Nephron progenitor cell (in vitro differentiated cells): ENCODE results near the gene DNM1.

Source experiments
- DNase-seq: peaks from one replicate; pipeline ENCODE4 v3.0.0; 2021
- H3K27ac Mint-ChIP-seq: 2 replicates; pipeline ENCODE4 v1.8.0; 2021; ENCODE audit warnings: mild to moderate bottlenecking, moderate library complexity, mixed read lengths
- H3K27me3 Mint-ChIP-seq: 2 replicates; pipeline ENCODE4 v1.8.0; 2021; ENCODE audit warnings: mild to moderate bottlenecking, low read depth, mixed read lengths; ENCODE audit not compliant: poor library complexity
- H3K36me3 Mint-ChIP-seq: 2 replicates; pipeline ENCODE4 v1.8.0; 2021; ENCODE audit warnings: low read depth, mixed read lengths
- H3K4me1 Mint-ChIP-seq: 2 replicates; pipeline ENCODE4 v1.8.0; 2021; ENCODE audit warnings: mixed read lengths
- H3K4me3 Mint-ChIP-seq: 2 replicates; pipeline ENCODE4 v1.8.0; 2021; ENCODE audit warnings: mild to moderate bottlenecking, moderate library complexity, mixed read lengths
- H3K9me3 Mint-ChIP-seq: 2 replicates; pipeline ENCODE4 v1.8.0; 2021; ENCODE audit warnings: mild to moderate bottlenecking, moderate library complexity, mixed read lengths
- TF ChIP-seq, protein P1 (sequence below): fragments of 200-600 bp; sonication (generic); IDR thresholded peaks from 2 replicates; pipeline ENCODE4 v1.5.0; 2021; ENCODE audit warnings: antibody characterized with exemption

The DNM1 gene

DNA sequence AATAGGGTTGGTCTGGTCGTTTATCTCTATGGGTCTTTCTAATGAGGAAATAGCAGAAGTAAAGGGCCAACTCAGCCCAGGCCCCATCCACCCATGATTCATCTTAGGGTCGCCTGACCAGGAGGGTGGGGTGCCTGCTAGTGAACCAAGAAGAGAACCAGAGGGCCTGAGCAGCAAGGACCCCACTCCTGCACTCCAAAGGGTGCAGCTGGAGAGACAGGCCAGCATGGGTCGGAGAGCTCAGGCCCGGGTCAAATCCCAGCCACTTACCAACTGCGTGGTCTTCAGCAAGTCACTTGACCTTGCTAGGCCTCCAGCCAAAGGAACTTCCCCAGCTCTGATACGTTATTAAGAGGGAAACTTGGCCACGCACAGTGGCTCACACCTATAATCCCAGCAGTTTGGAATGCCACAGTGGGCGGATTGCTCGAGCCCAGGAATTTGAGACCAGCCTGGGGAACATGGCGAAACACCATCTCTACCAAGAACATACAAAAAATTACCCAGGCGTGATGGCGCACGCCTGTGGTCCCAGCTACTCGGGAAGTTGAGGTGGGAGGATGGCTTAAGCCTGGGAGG lies 38.8 kb upstream of the DNM1 start:
- peaks cover 13% of the 10 kb centered on the region for H3K4me1 Mint-ChIP-seq
- TF ChIP-seq, protein P1, sequence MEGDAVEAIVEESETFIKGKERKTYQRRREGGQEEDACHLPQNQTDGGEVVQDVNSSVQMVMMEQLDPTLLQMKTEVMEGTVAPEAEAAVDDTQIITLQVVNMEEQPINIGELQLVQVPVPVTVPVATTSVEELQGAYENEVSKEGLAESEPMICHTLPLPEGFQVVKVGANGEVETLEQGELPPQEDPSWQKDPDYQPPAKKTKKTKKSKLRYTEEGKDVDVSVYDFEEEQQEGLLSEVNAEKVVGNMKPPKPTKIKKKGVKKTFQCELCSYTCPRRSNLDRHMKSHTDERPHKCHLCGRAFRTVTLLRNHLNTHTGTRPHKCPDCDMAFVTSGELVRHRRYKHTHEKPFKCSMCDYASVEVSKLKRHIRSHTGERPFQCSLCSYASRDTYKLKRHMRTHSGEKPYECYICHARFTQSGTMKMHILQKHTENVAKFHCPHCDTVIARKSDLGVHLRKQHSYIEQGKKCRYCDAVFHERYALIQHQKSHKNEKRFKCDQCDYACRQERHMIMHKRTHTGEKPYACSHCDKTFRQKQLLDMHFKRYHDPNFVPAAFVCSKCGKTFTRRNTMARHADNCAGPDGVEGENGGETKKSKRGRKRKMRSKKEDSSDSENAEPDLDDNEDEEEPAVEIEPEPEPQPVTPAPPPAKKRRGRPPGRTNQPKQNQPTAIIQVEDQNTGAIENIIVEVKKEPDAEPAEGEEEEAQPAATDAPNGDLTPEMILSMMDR, result no peak
- no peaks in the 10 kb centered on the region for H3K27me3 Mint-ChIP-seq
- H3K36me3 Mint-ChIP-seq, result peaks cover 53% of the 10 kb centered on the region
- H3K27ac Mint-ChIP-seq, result peak overlapping the region; percentile 22
- no peaks in the 10 kb centered on the region for H3K9me3 Mint-ChIP-seq
- no peak for DNase-seq
- H3K4me3 Mint-ChIP-seq, result no peak overlapping the region

DNA sequence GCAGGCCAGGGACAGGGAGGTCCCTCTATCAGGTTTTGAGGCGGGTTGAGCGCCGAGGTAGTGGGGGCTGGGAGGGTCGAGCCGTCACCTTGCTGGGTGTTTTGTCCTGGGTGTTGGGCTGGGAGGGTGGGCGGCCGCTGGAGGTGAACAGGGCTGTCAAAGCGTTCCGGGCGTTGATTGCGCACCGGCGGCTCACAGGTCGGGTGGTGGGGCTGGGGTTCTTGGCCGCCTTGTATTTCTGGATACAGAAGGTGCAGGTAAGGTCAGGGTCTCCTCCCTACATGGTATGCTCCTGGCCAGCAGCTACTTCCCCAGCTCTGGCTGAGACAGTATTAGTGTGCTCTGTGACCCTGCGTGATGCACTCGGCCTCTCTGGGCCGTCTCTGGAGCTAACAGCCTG lies 37.0 kb upstream of the DNM1 start:
- Mint-ChIP-seq H3K27ac (no peak overlapping the region), H3K4me3 (no peak overlapping the region)

GRCh38 chr9:128167209-128167608 lies 36.0 kb upstream of the DNM1 start:
- Mint-ChIP-seq H3K36me3 (peaks cover 69% of the 10 kb centered on the region), H3K27ac (peak overlapping the region; percentile 84), H3K9me3 (no peaks in the 10 kb centered on the region), H3K4me1 (peaks cover 22% of the 10 kb centered on the region), H3K27me3 (no peaks in the 10 kb centered on the region), H3K4me3 (no peak overlapping the region)
- TF ChIP-seq, protein P1, result no peak
- DNase-seq, result no peak

More for the DNA sequence above, 37.0 kb upstream of the DNM1 start:
- H3K9me3 Mint-ChIP-seq, result no peaks in the 10 kb centered on the region
- no peak for DNase-seq
- H3K27me3 Mint-ChIP-seq, result no peaks in the 10 kb centered on the region
- TF ChIP-seq, protein P1, result no peak
- H3K36me3 Mint-ChIP-seq, result peaks cover 65% of the 10 kb centered on the region
- peaks cover 24% of the 10 kb centered on the region for H3K4me1 Mint-ChIP-seq

DNA sequence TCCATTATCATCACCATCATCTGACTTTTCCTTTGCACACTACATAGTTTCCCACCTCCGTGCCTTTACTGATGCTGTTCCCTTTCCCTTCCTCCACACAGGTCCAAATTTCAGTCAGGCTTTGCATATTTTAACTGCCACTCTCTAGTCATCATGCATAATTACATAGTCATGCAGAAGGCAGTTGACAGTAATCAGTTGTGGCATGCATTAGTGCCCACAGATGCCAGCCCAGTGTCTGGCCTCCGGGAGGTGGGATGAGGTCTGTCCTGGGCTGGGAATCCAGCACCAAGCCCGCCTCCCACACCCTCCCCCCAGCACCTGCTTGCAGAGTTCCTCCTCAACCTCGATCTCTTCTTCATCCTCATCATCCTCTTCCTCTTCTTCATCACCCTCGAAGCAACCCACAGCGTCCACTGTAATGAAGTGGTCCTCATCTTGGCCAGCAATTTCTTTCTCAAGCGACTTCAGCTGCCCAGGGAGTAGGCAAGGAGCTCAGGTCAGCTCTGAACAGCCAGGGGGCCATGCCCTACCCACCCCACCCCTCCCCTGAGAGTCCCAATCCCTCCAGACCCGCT lies 34.4 kb upstream of the DNM1 start:
- H3K27ac Mint-ChIP-seq, result peak overlapping the region; percentile 37
- DNase-seq, result no peak
- TF ChIP-seq, protein P1, result no peak
- no peak overlapping the region for H3K4me3 Mint-ChIP-seq
- no peaks in the 10 kb centered on the region for H3K27me3 Mint-ChIP-seq
- peaks cover 65% of the 10 kb centered on the region for H3K36me3 Mint-ChIP-seq
- H3K4me1 Mint-ChIP-seq, result peaks cover 22% of the 10 kb centered on the region
- no peaks in the 10 kb centered on the region for H3K9me3 Mint-ChIP-seq

- H3K36me3 Mint-ChIP-seq, result peaks cover 60% of the 10 kb centered on the region
Observed at GRCh38 chr9:128169492-128169891, 33.7 kb upstream of the DNM1 start.

More at GRCh38 chr9:128169492-128169891, 33.7 kb upstream of the DNM1 start:
- TF ChIP-seq, protein P1, result no peak
- DNase-seq, result no peak
- H3K27me3 Mint-ChIP-seq, result no peaks in the 10 kb centered on the region
- peaks cover 22% of the 10 kb centered on the region for H3K4me1 Mint-ChIP-seq
- H3K9me3 Mint-ChIP-seq, result no peaks in the 10 kb centered on the region
- H3K4me3 Mint-ChIP-seq, result no peak overlapping the region
- peak overlapping the region; percentile 82 for H3K27ac Mint-ChIP-seq
